Effector memory CD4-positive, alpha-beta T cell (primary cell): ENCODE measurements around the gene PGAM5.
A peak's percentile ranks its signal among the peaks of the same experiment; 100 is the strongest.

ENCODE experiments used
- DNase-seq, 3 donors: peaks; one replicate each; pipeline ENCODE4 v3.0.0-alpha.2; 2020
- H3K27ac ChIP-seq: 2 replicates; pipeline ENCODE4 v1.7.0; 2013; ENCODE audit warnings: mild to moderate bottlenecking, low read length, moderate library complexity; ENCODE audit not compliant: insufficient read depth, poor library complexity, severe bottlenecking
- H3K27me3 ChIP-seq: replicated peaks from 2 replicates; pipeline ENCODE4 v1.7.0; 2013; ENCODE audit warnings: mild to moderate bottlenecking, low read length; ENCODE audit not compliant: insufficient read depth, control insufficient read depth, poor library complexity, severe bottlenecking
- H3K36me3 ChIP-seq: 2 replicates; pipeline ENCODE4 v1.7.0; 2013; ENCODE audit warnings: mild to moderate bottlenecking, low read length, moderate library complexity; ENCODE audit not compliant: control insufficient read depth, insufficient read depth
- H3K4me1 ChIP-seq: 2 replicates; pipeline ENCODE4 v1.7.0; 2013; ENCODE audit warnings: low read length, mild to moderate bottlenecking; ENCODE audit not compliant: control insufficient read depth, insufficient read depth, poor library complexity, severe bottlenecking
- H3K4me3 ChIP-seq: 2 replicates; pipeline ENCODE4 v1.7.0; 2013; ENCODE audit warnings: low read length, low read depth, mild to moderate bottlenecking; ENCODE audit not compliant: insufficient read depth, poor library complexity, severe bottlenecking
- H3K9me3 ChIP-seq: 2 replicates; pipeline ENCODE4 v1.7.0; 2013; ENCODE audit warnings: mild to moderate bottlenecking, low read length, moderate library complexity; ENCODE audit not compliant: control insufficient read depth

PGAM5 gene

GRCh38 chr12:132761032-132761920 lies 50.6 kb downstream of the PGAM5 start, which contains the start of gene ANKLE2:
Gene ANKLE2, minus strand, starts transcription at chr12:132761832. Its CDS starts 34 bp downstream, at chr12:132761798.
- no peaks in the 10 kb centered on the region for H3K27me3 ChIP-seq
- H3K4me1 ChIP-seq: peaks cover 15% of the 10 kb centered on the region
- peak within 1 kb of the TSS; percentile 92 for H3K27ac ChIP-seq
- no peaks in the 10 kb centered on the region for H3K36me3 ChIP-seq
- DNase-seq: peak; percentile 44 to 47 (median 45)
- H3K4me3 ChIP-seq: peak within 1 kb of the TSS; percentile 74
- H3K9me3 ChIP-seq: no peaks in the 10 kb centered on the region

GRCh38 chr12:132761921-132762583 lies 51.4 kb downstream of the PGAM5 start:
- peak overlapping the region; percentile 64 for H3K4me3 ChIP-seq
- peak; percentile 71 to 76 (median 74) for DNase-seq
- peaks cover 15% of the 10 kb centered on the region for H3K4me1 ChIP-seq

GRCh38 chr12:132764231-132764630 lies 53.6 kb downstream of the PGAM5 start:
- no peak overlapping the region for H3K4me3 ChIP-seq
- peaks cover 15% of the 10 kb centered on the region for H3K4me1 ChIP-seq
- no peaks in the 10 kb centered on the region for H3K27me3 ChIP-seq
- no peak overlapping the region for H3K27ac ChIP-seq
- H3K36me3 ChIP-seq: no peaks in the 10 kb centered on the region
- H3K9me3 ChIP-seq: no peaks in the 10 kb centered on the region
- DNase-seq: no peak

More at GRCh38 chr12:132761921-132762583, 51.4 kb downstream of the PGAM5 start:
- H3K27ac ChIP-seq: peak overlapping the region; percentile 87
- H3K36me3 ChIP-seq: no peaks in the 10 kb centered on the region
- H3K9me3 ChIP-seq: no peaks in the 10 kb centered on the region
- H3K27me3 ChIP-seq: no peaks in the 10 kb centered on the region

GRCh38 chr12:132765361-132765760 lies 54.7 kb downstream of the PGAM5 start:
- no peak for DNase-seq
- Histone ChIP-seq H3K4me1 (peaks cover 7% of the 10 kb centered on the region), H3K36me3 (no peaks in the 10 kb centered on the region), H3K27me3 (no peaks in the 10 kb centered on the region), H3K9me3 (no peaks in the 10 kb centered on the region), H3K4me3 (no peak overlapping the region), H3K27ac (no peak overlapping the region)

GRCh38 chr12:132766380-132767085 lies 55.9 kb downstream of the PGAM5 start:
- Histone ChIP-seq H3K9me3 (no peaks in the 10 kb centered on the region), H3K27ac (no peak overlapping the region), H3K27me3 (no peaks in the 10 kb centered on the region), H3K4me3 (no peak overlapping the region), H3K4me1 (peaks cover 10% of the 10 kb centered on the region), H3K36me3 (no peaks in the 10 kb centered on the region)
- no peak for DNase-seq

- Histone ChIP-seq H3K9me3 (no peaks in the 10 kb centered on the region), H3K4me1 (peaks cover 15% of the 10 kb centered on the region), H3K27ac (peak overlapping the region; percentile 68), H3K27me3 (no peaks in the 10 kb centered on the region), H3K36me3 (peaks cover 33% of the 10 kb centered on the region), H3K4me3 (peak overlapping the region; percentile 22)
- peak; percentile 20 to 49 (median 23) for DNase-seq
These were observed 60.6 kb downstream of the PGAM5 start for GRCh38 chr12:132771126-132771838.
